Naive thymus-derived CD8-positive, alpha-beta T cell (primary cell): ENCODE results near the gene PPP5C. TPM values are rescaled to one million over a fixed set of nuclear protein-coding genes. Genes with fewer than 3 reads are reported as not detected.
A peak's percentile ranks its signal among the peaks of the same experiment; 100 is the strongest.
"Not testable (repeated sequence)": the region's sequence is repeated elsewhere in the genome, so short reads cannot be mapped to it uniquely, and the experiment has no call there.

Experiments
- ATAC-seq, 2 donors: fragments of 150-1000 bp; cut with Tn5 transposase in 1 of 2; sonication (Bioruptor Pico), chemical (Tn5 transposase) in 1 of 2; 1 replicate in 1 of 2; 2 replicates in 1 of 2; pipeline ENCODE4 v1.10.0; 2021; ENCODE audit warnings: mild to moderate bottlenecking in 2 of 2, moderate library complexity in 2 of 2
- POLR2A ChIA-PET: fragments of 350-600 bp; sonication (Branson Sonifier 250); formaldehyde crosslinking; loops from one replicate; lab custom pipeline; 2021; ENCODE audit warnings: antibody characterized with exemption; lab: Charles Lee
- DNase-seq, 10 donors: peaks; one replicate each; pipeline versions ENCODE4 v3.0.0 to v3.0.0-alpha.2; 2020 to 2022
- H3K27ac Mint-ChIP-seq, 10 donors: one replicate each; pipeline ENCODE4 v1.8.0; 2020 to 2022; ENCODE audit warnings: mild to moderate bottlenecking in 10 of 10, mixed read lengths in 10 of 10, moderate library complexity in 4 of 10, inconsistent platforms in 1 of 10
- H3K27me3 Mint-ChIP-seq, 5 donors: one replicate each; pipeline ENCODE4 v1.8.0; 2021 to 2022; ENCODE audit warnings: mixed read lengths in 5 of 5
- H3K36me3 Mint-ChIP-seq, 3 donors: one replicate each; pipeline ENCODE4 v1.8.0; 2020 to 2022; ENCODE audit warnings: mixed read lengths in 3 of 3, mild to moderate bottlenecking in 2 of 3, inconsistent platforms in 1 of 3
- H3K4me1 Mint-ChIP-seq, 4 donors: one replicate each; pipeline ENCODE4 v1.8.0; 2021 to 2022; ENCODE audit warnings: mixed read lengths in 4 of 4
- H3K4me3 Mint-ChIP-seq, 10 donors: one replicate each; pipeline ENCODE4 v1.8.0; 2020 to 2022; ENCODE audit warnings: mild to moderate bottlenecking in 10 of 10, mixed read lengths in 10 of 10, moderate library complexity in 6 of 10, inconsistent platforms in 1 of 10
- H3K9me3 Mint-ChIP-seq, 9 donors: one replicate each; pipeline ENCODE4 v1.8.0; 2020 to 2022; ENCODE audit warnings: mixed read lengths in 9 of 9, mild to moderate bottlenecking in 3 of 9, inconsistent platforms in 1 of 9, moderate library complexity in 1 of 9
- polyA plus RNA-seq, 3 donors: library from polyadenylated mRNA; unstranded; fragments of 300-500 nt; fragmentation: Illumina TruSeq; gene quantifications; one replicate each; pipeline ENCODE4 v1.2.3, GENCODE V29; 2021
- total RNA-seq, 8 experiments: library from RNA in 2 of 8; stranded (reverse) in 2 of 8; gene quantifications; one replicate each; pipeline ENCODE4 v1.2.3 and lab custom pipeline; 2021 to 2026

PPP5C gene
- total and polyA plus RNA-seq, 5 experiments from 2014 or later = 20.8 to 47.7 (median 35.7) TPM

DNA sequence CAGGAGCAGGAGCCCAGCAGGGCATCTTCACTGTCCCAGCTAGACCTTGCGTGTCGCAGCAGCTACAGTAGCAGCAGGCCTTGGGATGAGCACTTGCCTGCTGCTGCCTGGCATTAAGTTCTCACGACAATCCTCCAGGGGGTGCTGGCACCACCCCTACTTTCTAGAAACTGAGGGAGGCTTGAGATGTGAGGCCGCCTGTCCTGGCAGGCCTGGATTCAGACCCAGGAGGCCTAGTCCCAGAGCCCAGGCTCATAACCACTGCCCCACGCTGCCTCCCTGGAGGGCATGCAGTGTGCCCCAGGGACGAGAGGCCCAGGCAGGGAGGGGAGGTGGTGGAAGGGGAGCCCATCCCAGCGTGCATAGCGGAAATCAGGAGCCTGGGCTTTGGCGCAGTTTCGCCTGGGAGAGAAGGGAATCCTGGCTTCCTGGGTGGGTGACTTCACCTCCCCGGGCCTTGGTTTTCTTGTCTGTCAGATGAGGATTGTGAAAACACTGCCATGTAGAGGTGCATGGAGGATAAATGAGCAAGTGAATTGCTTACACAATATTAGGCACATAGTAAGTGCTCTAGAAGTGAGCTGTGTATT lies 26.1 kb downstream of the PPP5C start:
- Mint-ChIP-seq H3K36me3 (peaks cover 0 to 45% (median 2%) of the 10 kb centered on the region in 3 donors), H3K9me3 (no peaks in the 10 kb centered on the region), H3K27ac (no peak overlapping the region), H3K4me3 (no peak overlapping the region), H3K27me3 (no peaks in the 10 kb centered on the region), H3K4me1 (peaks cover 15 to 33% (median 19%) of the 10 kb centered on the region in 4 donors)
- no peak for ATAC-seq
- no peak for DNase-seq
- POLR2A ChIA-PET = interaction anchor here (1.2 kb wide), 1 partner anchor 11 kb away, joined by 3 read pairs; no protein-coding TSS in a partner anchor

DNA sequence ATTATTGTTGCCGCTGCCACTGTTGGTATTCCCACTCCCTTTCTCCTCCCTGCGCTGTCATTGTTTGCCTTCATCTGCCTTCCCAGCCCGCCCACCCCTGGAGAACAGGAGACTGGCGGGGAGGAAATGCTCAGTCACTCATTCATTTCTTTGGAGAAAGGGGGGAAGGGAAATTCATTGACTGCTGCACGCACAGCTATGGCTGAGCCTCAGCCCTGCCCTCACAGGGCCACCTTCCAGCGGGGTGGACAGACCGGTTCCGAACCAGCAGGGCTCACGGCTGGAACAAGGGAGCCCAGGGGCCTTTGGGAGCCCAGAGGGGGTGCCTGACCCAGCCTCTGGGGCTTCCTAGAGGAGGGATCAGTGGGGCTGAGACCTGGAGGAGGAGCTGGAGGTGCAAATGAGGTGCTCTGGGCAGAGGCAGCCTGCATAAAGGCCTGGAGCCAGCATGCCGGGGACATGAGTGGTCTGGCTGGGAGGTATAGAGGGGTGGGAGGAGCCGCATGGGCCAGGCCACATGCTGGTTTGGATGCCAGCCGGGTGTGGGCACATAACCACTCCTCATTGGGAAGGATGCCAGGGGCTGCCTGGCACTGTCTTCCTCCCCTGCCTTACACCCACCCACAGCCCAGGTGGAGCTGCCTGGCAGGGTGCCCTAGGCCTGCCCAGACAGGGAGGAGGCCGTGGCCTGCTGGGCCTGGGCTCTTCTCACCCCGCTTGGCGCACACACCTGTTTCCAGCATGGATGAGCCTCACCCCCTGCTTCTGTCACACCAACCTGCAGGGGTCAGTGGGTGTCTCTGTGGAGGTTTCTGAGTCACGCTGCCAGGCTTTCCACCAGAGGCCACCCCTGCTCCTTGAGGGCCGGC lies 26.8 kb downstream of the PPP5C start:
- H3K27ac Mint-ChIP-seq = peak overlapping the region in 3 of 10 donors; percentile 15 to 41 (median 20)
- H3K4me3 Mint-ChIP-seq = no peak overlapping the region
- peaks cover 14 to 31% (median 18%) of the 10 kb centered on the region in 4 donors for H3K4me1 Mint-ChIP-seq
- no peaks in the 10 kb centered on the region for H3K27me3 Mint-ChIP-seq
- POLR2A ChIA-PET = no interaction called here
- ATAC-seq (peak in 1 of 2 donors; percentile 43), DNase-seq (peak in 2 of 10 donors; percentile 12 to 14)
- H3K9me3 Mint-ChIP-seq = no peaks in the 10 kb centered on the region
- H3K36me3 Mint-ChIP-seq = peaks cover 0 to 50% (median 5%) of the 10 kb centered on the region in 3 donors

DNA sequence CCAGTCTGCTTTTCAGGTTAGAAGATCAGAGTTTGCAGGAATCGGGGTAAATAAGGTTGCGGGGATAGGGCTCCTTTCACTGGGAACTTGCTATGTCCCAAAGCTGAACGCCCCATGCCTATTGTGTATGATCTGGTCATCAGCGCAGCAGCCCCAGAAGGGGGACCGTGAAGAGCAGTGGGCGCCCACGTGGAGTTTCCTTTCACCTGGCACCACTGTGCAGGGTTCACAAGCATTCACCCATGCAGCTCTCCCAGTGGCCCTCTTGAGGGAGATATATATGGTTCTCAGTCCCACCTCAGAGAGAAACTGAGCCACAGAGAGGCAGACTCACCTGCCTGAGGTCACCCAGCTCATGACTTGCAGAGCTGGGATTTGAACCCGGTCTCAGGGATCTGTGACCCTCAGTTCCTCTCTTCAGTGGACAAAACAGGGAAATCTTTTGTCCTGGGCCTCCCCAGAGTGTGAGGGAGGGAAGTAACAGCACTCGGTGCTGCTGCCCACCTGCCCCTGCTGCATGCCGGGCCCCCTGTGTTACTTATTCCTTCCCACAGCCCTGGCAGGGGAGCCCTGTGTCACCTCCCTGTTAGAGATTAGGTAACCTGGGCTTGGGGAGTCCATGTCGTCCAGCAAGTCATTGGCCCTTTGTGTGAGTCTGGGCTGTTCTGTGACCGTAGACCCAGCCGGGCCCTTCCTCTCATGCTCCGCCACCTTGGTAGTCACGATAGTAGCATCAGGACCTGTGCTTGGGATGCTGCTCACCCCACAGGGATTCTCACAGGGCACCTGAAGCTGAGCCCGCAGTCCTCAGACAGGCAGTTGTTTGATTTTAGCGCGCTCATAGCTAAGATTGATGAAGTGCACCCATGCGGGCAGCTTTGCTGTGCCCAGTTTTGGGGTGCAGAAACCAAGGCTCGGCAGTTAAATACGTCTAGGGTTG lies 27.9 kb downstream of the PPP5C start:
- Mint-ChIP-seq H3K9me3 (no peaks in the 10 kb centered on the region), H3K27ac (peak overlapping the region in 1 of 10 donors; percentile 39), H3K27me3 (no peaks in the 10 kb centered on the region), H3K4me3 (no peak overlapping the region), H3K36me3 (peaks cover 0 to 54% (median 8%) of the 10 kb centered on the region in 3 donors), H3K4me1 (peaks cover 11 to 26% (median 15%) of the 10 kb centered on the region in 4 donors)
- DNase-seq (no peak), ATAC-seq (no peak)
- POLR2A ChIA-PET = interaction anchor here (0.7 kb wide), 1 partner anchor 11 kb away, joined by 3 read pairs; no protein-coding TSS in a partner anchor

DNA sequence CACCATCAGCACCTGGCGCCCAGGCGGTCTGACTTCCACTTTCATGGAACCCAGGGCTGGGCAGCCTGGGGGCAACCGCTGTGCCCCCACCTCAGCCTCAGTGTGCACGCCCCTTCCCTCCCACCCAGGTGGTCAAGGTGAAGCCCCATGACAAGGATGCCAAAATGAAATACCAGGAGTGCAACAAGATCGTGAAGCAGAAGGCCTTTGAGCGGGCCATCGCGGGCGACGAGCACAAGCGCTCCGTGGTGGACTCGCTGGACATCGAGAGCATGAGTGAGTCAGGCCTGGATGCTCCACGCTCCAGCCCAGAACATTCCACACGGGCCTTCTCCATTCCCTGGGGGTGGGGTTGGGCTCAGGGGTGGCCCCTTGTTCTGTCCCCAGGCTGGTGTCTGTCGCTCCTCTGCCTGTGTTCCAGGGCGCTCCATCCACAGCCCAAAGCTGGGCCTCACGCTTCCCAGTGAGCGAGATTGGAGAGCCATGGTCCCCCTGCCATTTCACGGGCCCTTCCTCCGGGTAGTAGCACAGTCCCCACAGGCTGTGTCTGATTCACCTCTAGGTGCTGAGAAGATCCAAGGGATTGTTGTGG lies 28.7 kb downstream of the PPP5C start:
- DNase-seq = not testable (repeated sequence)

DNA sequence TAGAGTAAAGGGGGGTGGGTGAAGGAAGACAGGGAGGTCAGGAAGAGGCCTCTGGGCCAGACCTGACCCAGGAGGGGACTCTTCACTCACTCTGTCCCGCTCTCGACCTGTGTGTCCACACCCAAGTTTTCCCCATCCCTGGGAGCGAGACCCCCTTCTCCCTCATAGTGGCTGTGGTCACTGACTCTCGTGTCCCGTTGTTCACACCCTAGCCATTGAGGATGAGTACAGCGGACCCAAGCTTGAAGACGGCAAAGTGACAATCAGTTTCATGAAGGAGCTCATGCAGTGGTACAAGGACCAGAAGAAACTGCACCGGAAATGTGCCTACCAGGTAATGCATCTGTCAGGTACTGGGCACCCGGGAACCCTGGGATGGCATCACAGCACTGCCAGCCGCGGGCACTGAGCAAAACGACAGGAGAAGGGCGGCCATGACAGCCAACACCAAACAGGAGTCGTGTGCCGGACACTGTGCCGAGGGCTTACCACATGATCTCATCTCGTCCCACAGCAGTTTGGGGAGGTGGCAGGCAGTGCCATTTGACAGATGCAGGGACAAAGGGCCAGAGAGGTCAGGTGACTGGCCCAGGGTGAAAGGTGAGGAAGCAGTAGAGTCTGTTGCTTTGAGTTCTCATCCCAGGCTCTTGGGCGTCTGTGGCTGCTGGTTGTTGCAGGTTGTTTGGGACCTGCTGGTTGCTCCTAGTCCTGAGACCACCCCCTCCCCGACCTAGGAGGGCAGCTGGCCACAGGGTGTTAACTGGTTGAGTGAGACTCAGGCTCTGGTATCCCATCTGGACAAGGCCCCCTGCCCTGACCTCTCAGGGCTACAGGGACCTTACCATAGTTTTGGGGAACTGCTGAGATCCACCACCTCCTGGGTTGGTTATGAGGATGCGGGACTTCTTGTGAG lies 29.6 kb downstream of the PPP5C start:
- ATAC-seq (no peak), DNase-seq (no peak)
- Mint-ChIP-seq H3K27me3 (no peaks in the 10 kb centered on the region), H3K27ac (peak overlapping the region in 3 of 10 donors; percentile 27 to 41 (median 35)), H3K4me1 (peaks cover 5 to 18% (median 10%) of the 10 kb centered on the region in 4 donors), H3K9me3 (no peaks in the 10 kb centered on the region), H3K36me3 (peaks cover 10 to 66% (median 18%) of the 10 kb centered on the region in 3 donors), H3K4me3 (no peak overlapping the region)
- POLR2A ChIA-PET = no interaction called here

More for the DNA sequence above, 28.7 kb downstream of the PPP5C start:
- H3K4me3 Mint-ChIP-seq, POLR2A ChIA-PET, H3K9me3 Mint-ChIP-seq, H3K27me3 Mint-ChIP-seq, ATAC-seq: not testable (repeated sequence)
- H3K27ac Mint-ChIP-seq = peak overlapping the region in 1 of 10 donors; percentile 41
- H3K36me3 Mint-ChIP-seq = peaks cover 5 to 61% (median 11%) of the 10 kb centered on the region in 3 donors
- H3K4me1 Mint-ChIP-seq = peaks cover 13 to 22% (median 15%) of the 10 kb centered on the region in 4 donors

DNA sequence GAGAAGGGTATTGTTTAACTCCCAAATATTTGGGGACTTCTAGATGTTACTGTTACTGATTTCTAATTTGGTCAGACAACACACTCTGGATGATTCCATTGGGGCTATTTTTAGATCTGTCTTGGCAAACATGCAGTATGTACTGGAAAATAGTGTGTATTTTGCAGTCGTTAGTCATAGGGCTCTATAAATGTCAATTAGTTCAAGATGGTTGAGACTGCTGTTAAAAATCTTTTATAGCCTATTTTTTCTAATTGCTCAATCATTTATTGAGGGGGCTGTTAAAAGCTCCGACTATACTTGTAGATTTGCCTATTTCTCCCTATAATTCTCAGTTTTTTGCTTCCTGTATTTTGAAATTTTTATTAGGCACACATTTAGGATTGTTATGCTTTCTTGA lies 31.4 kb downstream of the PPP5C start:
- Mint-ChIP-seq H3K4me1 (peaks cover 0 to 8% (median 5%) of the 10 kb centered on the region in 4 donors), H3K27ac (peak overlapping the region in 1 of 10 donors; percentile 65), H3K9me3 (no peaks in the 10 kb centered on the region), H3K4me3 (no peak overlapping the region), H3K36me3 (peaks cover 10 to 75% (median 27%) of the 10 kb centered on the region in 3 donors), H3K27me3 (no peaks in the 10 kb centered on the region)
- ATAC-seq = no peak
- POLR2A ChIA-PET = no interaction called here
- DNase-seq = no peak

DNA sequence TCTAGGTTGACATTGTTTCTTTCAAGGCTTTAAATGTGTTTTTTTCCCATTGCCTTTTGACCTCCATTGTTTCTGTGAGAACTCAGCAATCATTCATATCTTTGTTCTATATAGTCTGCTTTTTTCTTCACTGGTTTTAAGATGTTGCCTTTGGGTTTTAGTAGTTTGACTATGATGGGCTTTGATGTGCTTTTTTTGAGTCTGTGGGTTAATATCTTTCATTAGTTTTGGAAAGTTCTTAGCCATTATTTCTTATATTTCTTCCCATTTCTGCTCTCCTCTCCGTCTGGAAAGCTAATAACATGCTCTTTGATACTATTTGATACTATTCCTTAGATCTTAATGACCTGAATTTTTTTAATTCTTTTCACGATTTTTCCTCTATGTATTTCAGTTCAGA lies 33.8 kb downstream of the PPP5C start:
- Mint-ChIP-seq H3K4me1 (peaks cover 0 to 7% (median 3%) of the 10 kb centered on the region in 4 donors), H3K27ac (no peak overlapping the region), H3K27me3 (no peaks in the 10 kb centered on the region), H3K4me3 (no peak overlapping the region), H3K36me3 (peaks cover 10 to 94% (median 33%) of the 10 kb centered on the region in 3 donors), H3K9me3 (no peaks in the 10 kb centered on the region)
- ATAC-seq = no peak
- no peak for DNase-seq
- POLR2A ChIA-PET = no interaction called here

DNA sequence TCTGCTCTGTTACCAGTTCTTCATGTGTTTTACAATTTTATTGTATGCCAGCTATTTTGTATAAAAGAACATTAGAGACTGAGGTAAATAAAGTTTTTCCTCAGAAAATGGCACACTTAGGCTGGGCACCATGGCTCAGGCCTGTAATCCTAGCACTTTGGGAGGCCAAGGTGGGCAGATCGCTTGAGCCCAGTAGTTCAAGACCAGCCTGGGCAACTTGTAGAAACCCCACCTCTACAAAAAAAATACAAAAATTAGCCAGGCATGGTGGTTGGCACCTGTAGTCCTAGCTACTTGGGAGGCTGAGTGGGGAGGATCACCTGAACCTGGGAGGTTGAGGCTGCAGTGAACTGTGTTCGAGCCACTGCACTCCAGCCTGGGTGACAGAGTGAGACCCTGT lies 34.5 kb downstream of the PPP5C start:
- ATAC-seq (no peak), DNase-seq (no peak)
- no peak overlapping the region for H3K27ac Mint-ChIP-seq
- POLR2A ChIA-PET = no interaction called here
- no peaks in the 10 kb centered on the region for H3K9me3 Mint-ChIP-seq
- peaks cover 10 to 92% (median 33%) of the 10 kb centered on the region in 3 donors for H3K36me3 Mint-ChIP-seq
- H3K4me1 Mint-ChIP-seq = peaks cover 0 to 5% (median 3%) of the 10 kb centered on the region in 4 donors
- no peak overlapping the region for H3K4me3 Mint-ChIP-seq
- no peaks in the 10 kb centered on the region for H3K27me3 Mint-ChIP-seq

DNA sequence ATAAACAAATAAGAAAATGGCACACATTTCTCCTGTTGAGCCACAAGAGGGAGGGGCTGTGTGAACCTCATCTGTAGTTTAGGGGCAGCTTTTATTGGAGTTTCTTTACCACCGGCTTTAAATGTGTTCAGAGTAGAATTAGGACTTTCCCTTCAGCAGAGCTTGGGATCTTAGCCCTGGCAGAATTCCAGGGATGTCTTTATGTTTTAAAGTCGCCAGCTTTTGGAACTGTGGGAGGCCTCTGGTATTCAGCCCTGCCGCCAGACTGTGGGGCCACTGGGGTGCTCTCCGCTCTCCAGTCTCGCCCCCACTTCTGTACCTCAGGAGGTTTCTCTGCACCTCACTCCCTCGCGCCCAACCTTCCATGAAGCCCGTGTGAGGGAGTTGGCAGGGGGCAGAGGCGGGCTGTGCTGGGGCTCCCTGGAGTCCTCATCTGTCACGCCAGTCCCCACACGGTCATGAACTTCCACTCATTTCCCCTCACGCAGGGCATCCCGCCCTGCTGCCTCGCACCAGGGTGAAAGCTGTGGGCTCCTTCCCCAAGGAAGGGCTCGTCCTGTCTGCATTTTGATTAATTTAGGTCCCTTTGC lies 35.0 kb downstream of the PPP5C start:
- Mint-ChIP-seq H3K27me3 (no peaks in the 10 kb centered on the region), H3K9me3 (no peaks in the 10 kb centered on the region)

DNA sequence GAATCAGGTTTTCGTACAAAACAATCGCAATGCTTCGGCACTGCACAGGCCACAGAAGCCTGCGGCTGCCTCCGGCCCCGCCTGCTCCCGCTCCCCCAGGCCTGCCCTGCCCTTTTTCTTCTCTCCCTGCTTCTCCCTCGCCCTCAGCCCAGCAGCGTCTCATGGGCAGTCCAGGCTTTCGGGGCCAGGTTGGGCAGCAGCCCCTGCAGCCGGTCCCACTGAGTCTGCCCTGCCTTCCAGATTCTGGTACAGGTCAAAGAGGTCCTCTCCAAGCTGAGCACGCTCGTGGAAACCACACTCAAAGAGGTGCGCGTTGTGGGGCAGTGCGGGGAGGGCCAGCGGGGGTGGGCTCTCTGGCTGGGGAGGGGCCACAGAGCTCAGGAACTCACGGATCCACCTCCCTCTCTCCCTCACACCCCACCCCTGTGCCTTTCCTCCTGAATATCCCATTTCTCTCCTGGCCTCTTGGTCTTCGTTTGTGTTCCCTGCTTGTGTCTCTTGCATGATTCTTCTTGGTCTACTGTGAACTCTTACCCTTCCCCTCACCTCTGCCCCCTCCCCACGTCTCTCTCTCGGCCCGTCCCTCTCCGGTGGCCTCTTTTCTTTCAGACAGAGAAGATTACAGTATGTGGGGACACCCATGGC lies 36.4 kb downstream of the PPP5C start:
- POLR2A ChIA-PET = no interaction called here
- H3K4me3 Mint-ChIP-seq = no peak overlapping the region
- peaks cover 0 to 5% (median 3%) of the 10 kb centered on the region in 4 donors for H3K4me1 Mint-ChIP-seq
- peak overlapping the region in 2 of 10 donors; percentile 1 to 22 for H3K27ac Mint-ChIP-seq
- H3K27me3 Mint-ChIP-seq = no peaks in the 10 kb centered on the region
- H3K9me3 Mint-ChIP-seq = no peaks in the 10 kb centered on the region
- H3K36me3 Mint-ChIP-seq = peaks cover 10 to 90% (median 33%) of the 10 kb centered on the region in 3 donors
- ATAC-seq (no peak), DNase-seq (no peak)

More for the DNA sequence above, 35.0 kb downstream of the PPP5C start:
- ATAC-seq = no peak
- DNase-seq = no peak
- Mint-ChIP-seq H3K27ac (no peak overlapping the region), H3K4me3 (no peak overlapping the region), H3K4me1 (peaks cover 0 to 5% (median 3%) of the 10 kb centered on the region in 4 donors), H3K36me3 (peaks cover 10 to 91% (median 34%) of the 10 kb centered on the region in 3 donors)
- POLR2A ChIA-PET = no interaction called here
